HFF-Myc (cell line): ENCODE results near the gene GLIPR1L2.

Experiments
- DNase-seq: peaks from one replicate; pipeline ENCODE4 v3.0.0-alpha.2; 2011; ENCODE audit warnings: low read depth; ENCODE audit errors: extremely low read depth
- H3K4me3 ChIP-seq: replicated peaks from 2 replicates; pipeline ENCODE4 v1.5.1; 2011; ENCODE audit warnings: low read depth, mild to moderate bottlenecking, control low read depth, low read length
- CTCF ChIP-seq: IDR thresholded peaks from 2 replicates; pipeline ENCODE4 v1.5.1; 2012; ENCODE audit warnings: mild to moderate bottlenecking, low read depth, low read length, control low read depth; ENCODE audit errors: missing control alignments

GLIPR1L2 gene

GRCh38 chr12:75477137-75477536, 86.2 kb downstream of the GLIPR1L2 start:
- no peak for TF ChIP-seq CTCF

GRCh38 chr12:75478116-75478794, 87.4 kb downstream of the GLIPR1L2 start:
- DNase-seq = no peak
- TF ChIP-seq CTCF = no peak
- H3K4me3 ChIP-seq = no peak overlapping the region

More at GRCh38 chr12:75477137-75477536, 86.2 kb downstream of the GLIPR1L2 start:
- DNase-seq = no peak
- H3K4me3 ChIP-seq = no peak overlapping the region

- peak overlapping the region; percentile 48; the same call in 1 of the 2 replicates for H3K4me3 ChIP-seq
- TF ChIP-seq CTCF = no peak
- DNase-seq = no peak
Observed at GRCh38 chr12:75479963-75480461, 89.1 kb downstream of the GLIPR1L2 start.

GRCh38 chr12:75480469-75480949, 89.6 kb downstream of the GLIPR1L2 start, which contains the start of gene GLIPR1:
GLIPR1 (plus strand) TSS chr12:75480755; CDS start chr12:75480881, 126 bp downstream.
- peak within 1 kb of the TSS; percentile 48 for H3K4me3 ChIP-seq
- DNase-seq = peak; percentile 89
- TF ChIP-seq CTCF = no peak

- no peak for TF ChIP-seq CTCF
- H3K4me3 ChIP-seq = peak overlapping the region; percentile 48
- peak; percentile 24 for DNase-seq
Observed at GRCh38 chr12:75481013-75481705, 90.3 kb downstream of the GLIPR1L2 start.

GRCh38 chr12:75481774-75482173, 90.9 kb downstream of the GLIPR1L2 start:
- peak overlapping the region; percentile 48 for H3K4me3 ChIP-seq

More at GRCh38 chr12:75481774-75482173, 90.9 kb downstream of the GLIPR1L2 start:
- peak; percentile 36 for DNase-seq
- TF ChIP-seq CTCF = no peak
